H1 (cell line): Measurements from ENCODE around the gene SESN2. TPM values are rescaled to one million over a fixed set of nuclear protein-coding genes. Genes with fewer than 3 reads are reported as not detected.
A peak's percentile ranks its signal among the peaks of the same experiment; 100 is the strongest.

Experiments
- CTCF ChIA-PET: fragments of 300-600 bp; sonication (Branson Sonifier 250); formaldehyde crosslinking; loops from one replicate; lab custom pipeline; 2021; ENCODE audit not compliant: partially characterized antibody; lab: Charles Lee
- POLR2A ChIA-PET: fragments of 300-600 bp; sonication (Branson Sonifier 250); formaldehyde crosslinking; loops from one replicate; lab custom pipeline; 2021; ENCODE audit warnings: inconsistent platforms; ENCODE audit not compliant: partially characterized antibody; lab: Charles Lee
- DNase-seq, 2 experiments: peaks; one replicate each; pipeline versions ENCODE4 v3.0.0 to v3.0.0-alpha.2; 2010 to 2022; ENCODE audit warnings: low spot score in 2 of 2, low read depth in 1 of 2, mixed read lengths in 1 of 2
- FAIRE-seq: peaks from 2 replicates; lab custom pipeline; 2011; peaks lifted over from hg19 to GRCh38; lab: Jason Lieb, UNC
- H2AFZ ChIP-seq: 2 replicates; pipeline ENCODE4 v1.8.1; 2012; ENCODE audit warnings: low read length, inconsistent platforms
- H2AK5ac ChIP-seq: 2 replicates; pipeline ENCODE4 v1.6.1; 2013; ENCODE audit warnings: low read depth, low read length
- H2BK120ac ChIP-seq: replicated peaks from 2 replicates; pipeline ENCODE3; 2013; ENCODE audit warnings: low read depth, low read length, inconsistent platforms
- H2BK12ac ChIP-seq: 2 replicates; pipeline ENCODE4 v1.6.1; 2013; ENCODE audit warnings: low read depth, low read length
- H2BK15ac ChIP-seq: 2 replicates; pipeline ENCODE4 v1.6.1; 2013; ENCODE audit warnings: low read length
- H2BK20ac ChIP-seq: 2 replicates; pipeline ENCODE4 v1.6.1; 2013; ENCODE audit warnings: low read length
- H2BK5ac ChIP-seq: 2 replicates; pipeline ENCODE4 v1.6.1; 2013; ENCODE audit warnings: low read depth, low read length
- H3K14ac ChIP-seq: 2 replicates; pipeline ENCODE4 v1.6.1; 2013; ENCODE audit warnings: inconsistent platforms; ENCODE audit not compliant: insufficient read length
- H3K18ac ChIP-seq: 2 replicates; pipeline ENCODE4 v1.6.1; 2013; ENCODE audit warnings: low read length; ENCODE audit errors: extremely low read depth
- H3K23ac ChIP-seq: 2 replicates; pipeline ENCODE4 v1.6.1; 2013; ENCODE audit warnings: inconsistent platforms; ENCODE audit not compliant: insufficient read length
- H3K23me2 ChIP-seq: 2 replicates; pipeline ENCODE4 v1.6.1; 2013; ENCODE audit warnings: low read depth, low read length
- H3K27ac ChIP-seq: 2 replicates; pipeline ENCODE4 v1.6.1; 2011; ENCODE audit warnings: low read depth, low read length, inconsistent platforms
- H3K27me3 ChIP-seq, 4 experiments: replicated peaks in 1 of 4; 1 replicate in 1 of 4; 2 replicates in 3 of 4; pipeline versions ENCODE4 v1.6.1 to v1.8.1; 2011 to 2013; ENCODE audit warnings: low read length in 3 of 4, mild to moderate bottlenecking in 3 of 4, inconsistent platforms in 2 of 4, mixed read lengths in 2 of 4, moderate library complexity in 1 of 4; ENCODE audit not compliant: control insufficient read depth in 3 of 4, insufficient read depth in 3 of 4; ENCODE audit errors: extremely low read depth in 1 of 4
- H3K36me3 ChIP-seq, 4 experiments: 2 replicates each; pipeline versions ENCODE4 v1.6.1 to v1.8.1; 2011 to 2013; ENCODE audit warnings: mild to moderate bottlenecking in 4 of 4, low read length in 3 of 4, moderate library complexity in 2 of 4, control low read depth in 1 of 4, inconsistent platforms in 1 of 4; ENCODE audit not compliant: insufficient read depth in 4 of 4, control insufficient read depth in 2 of 4
- H3K4ac ChIP-seq: replicated peaks from 2 replicates; pipeline ENCODE3; 2013; ENCODE audit warnings: low read length, low read depth, mixed read lengths, inconsistent platforms; ENCODE audit not compliant: insufficient read length
- H3K4me1 ChIP-seq, 4 experiments: replicated peaks in 1 of 4; 1 replicate in 1 of 4; 2 replicates in 3 of 4; pipeline versions ENCODE4 v1.6.1 to v1.8.1; 2011 to 2013; ENCODE audit warnings: low read length in 3 of 4, inconsistent platforms in 2 of 4, mixed read lengths in 1 of 4; ENCODE audit not compliant: insufficient read depth in 4 of 4, control insufficient read depth in 3 of 4
- H3K4me2 ChIP-seq, 2 experiments: 2 replicates each; pipeline versions ENCODE4 v1.6.1 to v1.8.1; 2011 to 2013; ENCODE audit warnings: low read depth in 2 of 2, low read length in 2 of 2, control low read depth in 1 of 2, inconsistent platforms in 1 of 2, mild to moderate bottlenecking in 1 of 2; ENCODE audit not compliant: insufficient read depth in 1 of 2
- H3K4me3 ChIP-seq, 4 experiments: fragments of 200-600, 300-600 bp in 1 of 4; sonication (generic), shearing (Covaris generic), sonication (Bioruptor Twin) in 1 of 4; 2 replicates each; pipeline versions ENCODE4 v1.5.1 to v1.8.1; 2011 to 2016; ENCODE audit warnings: low read length in 4 of 4, low read depth in 3 of 4, control low read depth in 2 of 4, inconsistent platforms in 2 of 4, mild to moderate bottlenecking in 2 of 4, mixed read lengths in 1 of 4, moderate library complexity in 1 of 4; ENCODE audit not compliant: insufficient read depth in 2 of 4; ENCODE audit errors: extremely low read depth in 1 of 4
- H3K56ac ChIP-seq: replicated peaks from 2 replicates; pipeline ENCODE3; 2013; ENCODE audit warnings: low read depth, mild to moderate bottlenecking, mixed read lengths, low read length, inconsistent platforms; ENCODE audit not compliant: insufficient read length
- H3K79me1 ChIP-seq: 2 replicates; pipeline ENCODE4 v1.6.1; 2013; ENCODE audit warnings: low read depth, low read length, control low read depth
- H3K79me2 ChIP-seq, 2 experiments: 2 replicates each; pipeline versions ENCODE4 v1.6.1 to v1.8.1; 2012 to 2013; ENCODE audit warnings: low read length in 2 of 2, mild to moderate bottlenecking in 2 of 2, inconsistent platforms in 1 of 2; ENCODE audit not compliant: insufficient read depth in 2 of 2, control insufficient read depth in 1 of 2
- H3K9ac ChIP-seq, 4 experiments: replicated peaks in 1 of 4; 1 replicate in 1 of 4; 2 replicates in 3 of 4; pipeline versions ENCODE4 v1.6.1 to v1.8.1; 2011 to 2013; ENCODE audit warnings: low read depth in 3 of 4, low read length in 3 of 4, control low read depth in 2 of 4, mild to moderate bottlenecking in 2 of 4, moderate library complexity in 2 of 4, inconsistent platforms in 1 of 4; ENCODE audit errors: extremely low read depth in 1 of 4
- H3K9me3 ChIP-seq, 2 experiments: 2 replicates each; pipeline versions ENCODE4 v1.6.1 to v1.8.1; 2012 to 2013; ENCODE audit warnings: mild to moderate bottlenecking in 2 of 2, moderate library complexity in 2 of 2, control low read depth in 1 of 2, inconsistent platforms in 1 of 2, low read depth in 1 of 2, low read length in 1 of 2, mixed read lengths in 1 of 2; ENCODE audit not compliant: insufficient read depth in 2 of 2
- H4K20me1 ChIP-seq, 2 experiments: replicated peaks in 1 of 2; 2 replicates each; pipeline versions ENCODE3 to v1.8.1; 2011 to 2013; ENCODE audit warnings: inconsistent platforms in 2 of 2, low read length in 2 of 2, mild to moderate bottlenecking in 1 of 2; ENCODE audit not compliant: insufficient read depth in 2 of 2, control insufficient read depth in 1 of 2
- H4K5ac ChIP-seq: 2 replicates; pipeline ENCODE4 v1.6.1; 2013; ENCODE audit warnings: low read length, low read depth, mixed read lengths, inconsistent platforms; ENCODE audit not compliant: insufficient read length
- H4K8ac ChIP-seq: 2 replicates; pipeline ENCODE4 v1.8.0; 2013; ENCODE audit warnings: mild to moderate bottlenecking, moderate library complexity, low read length, inconsistent platforms; ENCODE audit not compliant: insufficient read depth; ENCODE audit errors: extremely low read depth
- H4K91ac ChIP-seq: replicated peaks from 2 replicates; pipeline ENCODE3; 2013; ENCODE audit warnings: low read length, mixed read lengths, inconsistent platforms; ENCODE audit not compliant: insufficient read length
- BCL11A ChIP-seq, 2 experiments: IDR thresholded peaks; one replicate each; pipeline ENCODE4 v1.6.1; 2011; ENCODE audit warnings: low read depth in 2 of 2, low read length in 2 of 2, mild to moderate bottlenecking in 2 of 2
- CBX8 ChIP-seq: fragments of 300-800, 300-1000 bp; sonication (generic); IDR thresholded peaks from 2 replicates; pipeline ENCODE4 v1.7.1; 2016; ENCODE audit warnings: low read depth, low read length, borderline replicate concordance
- CHD2 ChIP-seq: IDR thresholded peaks from 2 replicates; pipeline ENCODE4 v1.6.1; 2012; ENCODE audit warnings: low read length, improper control_type of control experiment
- CREB1 ChIP-seq: IDR thresholded peaks from 2 replicates; pipeline ENCODE4 v1.6.1; 2012; ENCODE audit warnings: inconsistent platforms
- KDM1A ChIP-seq: fragments of 200-600, 300-600 bp; sonication (generic); IDR thresholded peaks from 2 replicates; pipeline ENCODE4 v1.7.1; 2016; ENCODE audit warnings: mild to moderate bottlenecking, low read length, borderline replicate concordance
- SAP30 ChIP-seq: fragments of 300-600 bp; sonication (generic); IDR thresholded peaks from 2 replicates; pipeline ENCODE4 v1.7.1; 2012; ENCODE audit warnings: low read length, moderate library complexity, mild to moderate bottlenecking, inconsistent platforms; ENCODE audit not compliant: insufficient read depth, insufficient replicate concordance
- SP4 ChIP-seq: IDR thresholded peaks from 2 replicates; pipeline ENCODE4 v1.6.1; 2012; ENCODE audit warnings: low read length, inconsistent platforms
- TBP ChIP-seq: IDR thresholded peaks from 2 replicates; pipeline ENCODE4 v1.6.1; 2011; ENCODE audit warnings: low read depth, low read length, improper control_type of control experiment
- ZNF274 ChIP-seq: IDR thresholded peaks from 2 replicates; pipeline ENCODE4 v1.7.0; 2012; ENCODE audit warnings: low read length, borderline replicate concordance; ENCODE audit errors: extremely low read depth
- WGBS, 2 experiments: shearing (Covaris generic) in 1 of 2; methylation state at CpG; one replicate each; pipeline versions ENCODE4 v1.1.6 to v1.1.7; 2013 to 2015; ENCODE audit warnings: low lambda C conversion rate in 2 of 2, mixed read lengths in 2 of 2, inconsistent platforms in 1 of 2, low coverage in 1 of 2, missing lambda C conversion rate in 1 of 2; ENCODE audit not compliant: insufficient replicate concordance in 2 of 2, insufficient coverage in 1 of 2, insufficient read length in 1 of 2; ENCODE audit errors: extremely low coverage in 1 of 2, missing lambda C conversion rate in 1 of 2; 5-methylcytosine and 5-hydroxymethylcytosine counted together
- polyA plus RNA-seq, 7 experiments: library from polyadenylated mRNA; depleted of rRNA in 3 of 7; stranded (reverse) in 5 of 7; unstranded in 2 of 7; fragments of >200 nt in 5 of 7; fragments of 200-250 nt in 2 of 7; gene quantifications; 1 replicate in 5 of 7; 2 replicates in 1 of 7; 4 replicates in 1 of 7; pipeline versions ENCODE4 v1.2.1 to v1.2.3, GENCODE V29; 2011 to 2013; ENCODE audit warnings: missing spikeins in 2 of 7, mixed read lengths in 2 of 7
- total RNA-seq: library from RNA; stranded (reverse); fragmentation: NEBNext Ultra II Directional; extraction: Animal tissue kit (Norgen Biotek cat#: 25700); gene quantifications from 2 replicates; pipeline ENCODE4 v1.2.1, GENCODE V29; 2021

SESN2 gene
- total and polyA plus RNA-seq, 2 of the 8 experiments (the other 6 are each of a cell fraction or from before 2014, with no cell fraction given): 25.1 to 33.0 TPM

GRCh38 chr1:28258628-28259251 lies 578 bp upstream of the SESN2 start:
- peaks cover 0 to 4% (median 0%) of the 10 kb centered on the region in 4 experiments; a peak in 2 of 8 replicates for H3K36me3 ChIP-seq
- H3K14ac ChIP-seq: no peak overlapping the region
- H4K5ac ChIP-seq: no peak overlapping the region
- no peak overlapping the region for H3K27ac ChIP-seq
- H3K9ac ChIP-seq: 0 out of 7 replicates have a peak overlapping the region, but pooled peaks of 1 of the 4 experiments have one; percentile 27
- H2BK15ac ChIP-seq: peak overlapping the region; percentile 88
- H4K8ac ChIP-seq: no peak overlapping the region
- no peak overlapping the region for H2BK20ac ChIP-seq
- H3K79me2 ChIP-seq: peaks cover 29 to 37% of the 10 kb centered on the region in 2 experiments
- no peak overlapping the region for H3K56ac ChIP-seq
- H4K20me1 ChIP-seq: peaks cover 11 to 16% of the 10 kb centered on the region in 2 experiments
- ChIA-PET CTCF (interaction anchor here (0.6 to 5.2 kb wide), 5 partner anchors 11 to 344 kb away, joined by 3 to 56 read pairs (median 3); no protein-coding TSS in a partner anchor), POLR2A (interaction anchor here (0.6 to 19.5 kb wide), 22 partner anchors 10 to 533 kb away, joined by 3 to 324 read pairs (median 5); partner anchors contain the start of genes ATP5IF1, DNAJC8, EYA3 and FAM76A)
- H3K18ac ChIP-seq: no peak overlapping the region
- H3K4ac ChIP-seq: no peak overlapping the region
- no peak overlapping the region for H4K91ac ChIP-seq
- peak overlapping the region; percentile 46; the same call in 1 of the 2 replicates for H2AFZ ChIP-seq
- FAIRE-seq: no peak
- peaks cover 3 to 17% (median 11%) of the 10 kb centered on the region in 4 experiments; a peak in 5 of 7 replicates for H3K4me1 ChIP-seq
- peak overlapping the region; percentile 25; the same call in 1 of the 2 replicates for H2AK5ac ChIP-seq
- H3K27me3 ChIP-seq: no peaks in the 10 kb centered on the region
- H3K79me1 ChIP-seq: peaks cover 14% of the 10 kb centered on the region
- no peak overlapping the region for H3K23ac ChIP-seq
- TF ChIP-seq BCL11A (IDR thresholded peaks at IDR 0.05; ENCODE audit: low read depth in 2 of 2, low read length in 2 of 2): no peak
- no peak for TF ChIP-seq CBX8
- no peak for TF ChIP-seq SP4
- no peak for TF ChIP-seq SAP30
- TF ChIP-seq CHD2: no peak
- TF ChIP-seq CREB1: no peak
- TF ChIP-seq TBP: no peak
- TF ChIP-seq ZNF274: no peak
- TF ChIP-seq KDM1A: no peak
- DNase-seq: no peak
- peak overlapping the region; percentile 40; the same call in 1 of the 2 replicates for H2BK5ac ChIP-seq
- H3K4me3 ChIP-seq: peak overlapping the region in 3 of 4 experiments; percentile 26 to 97 (median 92); a peak in 6 of 8 replicates
- no peaks in the 10 kb centered on the region for H3K9me3 ChIP-seq
- H2BK12ac ChIP-seq: peak overlapping the region; percentile 97; the same call in 1 of the 2 replicates
- H2BK120ac ChIP-seq: no peak overlapping the region
- H3K4me2 ChIP-seq: peak overlapping the region; percentile 19 to 100
- peaks cover 12% of the 10 kb centered on the region for H3K23me2 ChIP-seq
- 60% methylated on average over 12 of the region's 12 CpGs; no CpG with 5 or more reads in 1 of the 2 experiments for WGBS, 2 experiments
